ENCODE measurements around the gene PABPC1L.

GRCh38 chr20:44963325-44964215 is 53.7 kb downstream of the PABPC1L start:
- TF ChIP-seq CTCF (IDR thresholded peaks at IDR 0.05): no peak
- no peak for TF ChIP-seq EZH2 (IDR thresholded peaks at IDR 0.05)
- TF ChIP-seq EZH2phosphoT487 (IDR thresholded peaks at IDR 0.05): no peak

Data from neural progenitor cell (in vitro differentiated cells).